ENCODE data around the gene C2orf74. TPM values are rescaled to one million over a fixed set of nuclear protein-coding genes. Genes with fewer than 3 reads are reported as not detected.
A peak's percentile ranks its signal among the peaks of the same experiment; 100 is the strongest.

The C2orf74 gene
- total RNA-seq, 2 experiments from 2014 or later: 7.1 to 9.1 TPM

- CTCF ChIA-PET: interaction anchor here (0.6 to 1.9 kb wide), 8 partner anchors 9 to 413 kb away, joined by 3 to 9 read pairs (median 3); no protein-coding TSS in a partner anchor
- Mint-ChIP-seq H3K4me3 (peak overlapping the region; percentile 91), H3K9me3 (no peaks in the 10 kb centered on the region), H3K27ac (peak overlapping the region; percentile 98), H3K4me1 (peaks cover 59% of the 10 kb centered on the region), H3K36me3 (ENCODE audit: low read depth) (peaks cover 35% of the 10 kb centered on the region), H3K27me3 (peaks cover 2% of the 10 kb centered on the region)
- DNase-seq: peak; percentile 93
- POLR2A ChIA-PET: interaction anchor here (0.6 to 1.3 kb wide), 3 partner anchors 13 to 88 kb away, joined by 3 to 4 read pairs (median 3); no protein-coding TSS in a partner anchor
Measured at GRCh38 chr2:61176755-61177726, 15.1 kb downstream of the C2orf74 start.

GRCh38 chr2:61177727-61178549 lies 15.9 kb downstream of the C2orf74 start:
- peak; percentile 46 for DNase-seq
- POLR2A ChIA-PET: interaction anchor here (0.5 to 1.2 kb wide), 2 partner anchors 33 to 418 kb away, joined by 3 read pairs; no protein-coding TSS in a partner anchor
- H3K4me1 Mint-ChIP-seq: peaks cover 66% of the 10 kb centered on the region
- H3K27ac Mint-ChIP-seq: peak overlapping the region; percentile 98
- peaks cover 42% of the 10 kb centered on the region for H3K36me3 Mint-ChIP-seq (ENCODE audit: low read depth)
- H3K9me3 Mint-ChIP-seq: no peaks in the 10 kb centered on the region
- CTCF ChIA-PET: interaction anchor here (1.2 to 1.9 kb wide), 5 partner anchors 10 to 62 kb away, joined by 3 to 9 read pairs (median 5); no protein-coding TSS in a partner anchor
- H3K4me3 Mint-ChIP-seq: peak overlapping the region; percentile 91
- peaks cover 2% of the 10 kb centered on the region for H3K27me3 Mint-ChIP-seq

- Mint-ChIP-seq H3K9me3 (no peaks in the 10 kb centered on the region), H3K36me3 (ENCODE audit: low read depth) (peaks cover 52% of the 10 kb centered on the region), H3K27me3 (peaks cover 2% of the 10 kb centered on the region), H3K27ac (peak overlapping the region; percentile 98), H3K4me1 (peaks cover 75% of the 10 kb centered on the region), H3K4me3 (peak overlapping the region; percentile 91)
- ChIA-PET CTCF (interaction anchor here (1.2 to 1.9 kb wide), 4 partner anchors 9 to 61 kb away, joined by 3 to 9 read pairs (median 6); no protein-coding TSS in a partner anchor), POLR2A (no interaction called here)
- no peak for DNase-seq
Measured at GRCh38 chr2:61178603-61179545, 16.9 kb downstream of the C2orf74 start.

GRCh38 chr2:61179701-61180639 lies 18.0 kb downstream of the C2orf74 start:
- Mint-ChIP-seq H3K36me3 (ENCODE audit: low read depth) (peaks cover 61% of the 10 kb centered on the region), H3K27ac (peak overlapping the region; percentile 79), H3K27me3 (peaks cover 2% of the 10 kb centered on the region), H3K4me3 (peak overlapping the region; percentile 91), H3K4me1 (peaks cover 80% of the 10 kb centered on the region), H3K9me3 (no peaks in the 10 kb centered on the region)
- ChIA-PET CTCF (no interaction called here), POLR2A (no interaction called here)
- no peak for DNase-seq

- POLR2A ChIA-PET: no interaction called here
- Mint-ChIP-seq H3K27ac (peak overlapping the region; percentile 79), H3K4me3 (no peak overlapping the region), H3K9me3 (no peaks in the 10 kb centered on the region), H3K27me3 (no peaks in the 10 kb centered on the region), H3K36me3 (ENCODE audit: low read depth) (peaks cover 67% of the 10 kb centered on the region), H3K4me1 (peaks cover 79% of the 10 kb centered on the region)
- DNase-seq: no peak
- CTCF ChIA-PET: no interaction called here
Measured at GRCh38 chr2:61180686-61181085, 18.7 kb downstream of the C2orf74 start.

GRCh38 chr2:61181382-61182058 lies 19.5 kb downstream of the C2orf74 start:
- CTCF ChIA-PET: no interaction called here

GRCh38 chr2:61182059-61182383 lies 20.0 kb downstream of the C2orf74 start:
- H3K36me3 Mint-ChIP-seq (ENCODE audit: low read depth): peaks cover 77% of the 10 kb centered on the region
- no peak for DNase-seq
- ChIA-PET CTCF (no interaction called here), POLR2A (no interaction called here)
- H3K4me1 Mint-ChIP-seq: peaks cover 70% of the 10 kb centered on the region
- no peaks in the 10 kb centered on the region for H3K9me3 Mint-ChIP-seq
- H3K27ac Mint-ChIP-seq: no peak overlapping the region
- H3K4me3 Mint-ChIP-seq: no peak overlapping the region
- H3K27me3 Mint-ChIP-seq: no peaks in the 10 kb centered on the region

More at GRCh38 chr2:61181382-61182058, 19.5 kb downstream of the C2orf74 start:
- no peak for DNase-seq
- no peaks in the 10 kb centered on the region for H3K9me3 Mint-ChIP-seq
- peaks cover 73% of the 10 kb centered on the region for H3K36me3 Mint-ChIP-seq (ENCODE audit: low read depth)
- no peaks in the 10 kb centered on the region for H3K27me3 Mint-ChIP-seq
- no peak overlapping the region for H3K4me3 Mint-ChIP-seq
- H3K4me1 Mint-ChIP-seq: peaks cover 73% of the 10 kb centered on the region
- POLR2A ChIA-PET: no interaction called here
- H3K27ac Mint-ChIP-seq: peak overlapping the region; percentile 65

- POLR2A ChIA-PET: no interaction called here
- peaks cover 89% of the 10 kb centered on the region for H3K36me3 Mint-ChIP-seq (ENCODE audit: low read depth)
- DNase-seq: no peak
- H3K9me3 Mint-ChIP-seq: no peaks in the 10 kb centered on the region
- H3K4me3 Mint-ChIP-seq: no peak overlapping the region
- peaks cover 61% of the 10 kb centered on the region for H3K4me1 Mint-ChIP-seq
- H3K27me3 Mint-ChIP-seq: no peaks in the 10 kb centered on the region
- H3K27ac Mint-ChIP-seq: no peak overlapping the region
- CTCF ChIA-PET: no interaction called here
Measured at GRCh38 chr2:61183795-61184194, 21.8 kb downstream of the C2orf74 start.

GRCh38 chr2:61184263-61184662 lies 22.3 kb downstream of the C2orf74 start:
- H3K9me3 Mint-ChIP-seq: no peaks in the 10 kb centered on the region
- POLR2A ChIA-PET: interaction anchor here (0.5 kb wide), 1 partner anchor 354 kb away, joined by 3 read pairs; the partner anchor contains the start of gene XPO1
- H3K27ac Mint-ChIP-seq: no peak overlapping the region
- CTCF ChIA-PET: interaction anchor here (0.6 kb wide), 1 partner anchor 8 kb away, joined by 3 read pairs; no protein-coding TSS in a partner anchor
- no peak overlapping the region for H3K4me3 Mint-ChIP-seq
- H3K36me3 Mint-ChIP-seq (ENCODE audit: low read depth): peaks cover 88% of the 10 kb centered on the region
- H3K4me1 Mint-ChIP-seq: peaks cover 56% of the 10 kb centered on the region
- DNase-seq: no peak
- no peaks in the 10 kb centered on the region for H3K27me3 Mint-ChIP-seq

- H3K27me3 Mint-ChIP-seq: no peaks in the 10 kb centered on the region
- ChIA-PET CTCF (interaction anchor here (1.1 kb wide), 1 partner anchor 54 kb away, joined by 3 read pairs; no protein-coding TSS in a partner anchor), POLR2A (interaction anchor here (0.7 kb wide), 1 partner anchor 106 kb away, joined by 3 read pairs; no protein-coding TSS in a partner anchor)
Measured at GRCh38 chr2:61185231-61185728, 23.3 kb downstream of the C2orf74 start.

More at GRCh38 chr2:61185231-61185728, 23.3 kb downstream of the C2orf74 start:
- Mint-ChIP-seq H3K4me3 (no peak overlapping the region), H3K27ac (no peak overlapping the region), H3K36me3 (ENCODE audit: low read depth) (peaks cover 85% of the 10 kb centered on the region), H3K4me1 (peaks cover 46% of the 10 kb centered on the region), H3K9me3 (no peaks in the 10 kb centered on the region)
- no peak for DNase-seq
